ENCODE measurements around the gene DNAH11.

GRCh38 chr7:21771906-21772610 is 229.2 kb downstream of the DNAH11 start:
- TF ChIP-seq REST (IDR thresholded peaks at IDR 0.05; ENCODE audit: borderline replicate concordance) (no peak), CTCF (IDR thresholded peaks at IDR 0.05; ENCODE audit: poor library complexity, severe bottlenecking) (no peak), TAF1 (IDR thresholded peaks at IDR 0.05; ENCODE audit: low read depth) (no peak), MXI1 (conservative IDR thresholded peaks at IDR 0.05; ENCODE audit: poor library complexity, severe bottlenecking) (no peak), RAD21 (conservative IDR thresholded peaks at IDR 0.05) (no peak), EZH2 (IDR thresholded peaks at IDR 0.05; ENCODE audit: borderline replicate concordance, insufficient read depth, low read length, poor library complexity, severe bottlenecking) (no peak), EP300 (conservative IDR thresholded peaks at IDR 0.05; ENCODE audit: poor library complexity, severe bottlenecking) (no peak)

Measured in neural cell (in vitro differentiated cells).